ENCODE results near the gene ABCC9.

ABCC9 gene

DNA sequence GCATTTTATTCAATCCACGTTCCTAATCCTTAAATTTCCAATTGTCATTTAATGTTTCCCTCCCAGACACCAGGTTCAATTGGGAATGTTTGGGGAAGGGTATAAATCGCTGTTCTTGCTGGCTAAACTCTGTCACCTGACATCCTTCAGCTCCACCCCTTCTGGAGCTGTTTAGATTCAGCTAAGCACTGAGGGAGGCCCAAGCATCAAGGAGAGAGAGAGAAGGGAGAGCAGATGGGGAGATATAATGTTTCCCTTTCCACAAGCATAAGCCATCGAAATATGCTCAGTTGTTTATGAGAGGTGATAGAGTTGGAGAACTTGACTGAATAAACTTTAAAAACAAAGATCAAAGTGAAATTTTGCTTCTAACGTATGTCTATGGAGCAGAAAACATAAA is 1.8 kb downstream of the ABCC9 start:
- no peak overlapping the region for H2AFZ ChIP-seq (ENCODE audit: insufficient read depth, low read length, poor library complexity)
- H2AK5ac ChIP-seq (ENCODE audit: low read length): no peak overlapping the region
- no peak overlapping the region for H3K9ac ChIP-seq (ENCODE audit: low read length)
- no peaks in the 10 kb centered on the region for H3K9me3 ChIP-seq (ENCODE audit: insufficient read depth, low read depth, low read length)
- no peak overlapping the region for H2BK12ac ChIP-seq (ENCODE audit: low read length)
- H2BK5ac ChIP-seq (ENCODE audit: low read depth, low read length, poor library complexity): no peak overlapping the region
- no peak overlapping the region for H3K27ac ChIP-seq (ENCODE audit: low read depth, low read length)
- no peak overlapping the region for H3K18ac ChIP-seq (ENCODE audit: low read length)
- no peaks in the 10 kb centered on the region for H3K79me1 ChIP-seq (ENCODE audit: low read length)
- H3K27me3 ChIP-seq (ENCODE audit: insufficient read depth, low read length): peaks cover 13% of the 10 kb centered on the region
- no peak overlapping the region for H4K12ac ChIP-seq (ENCODE audit: low read depth, low read length)
- no peaks in the 10 kb centered on the region for H3K36me3 ChIP-seq (ENCODE audit: control insufficient read depth in 1 of 2, insufficient read depth in 2 of 2, low read length in 2 of 2)
- no CpG with 5 or more reads among the region's 4 CpGs for WGBS (ENCODE audit: extremely low coverage, insufficient coverage, insufficient read length)
- no peak overlapping the region for H4K91ac ChIP-seq (ENCODE audit: low read depth, low read length)
- H3K23ac ChIP-seq (ENCODE audit: low read length): no peak overlapping the region
- DNase-seq: no peak
- peaks cover 0 to 7% of the 10 kb centered on the region in 2 experiments for H3K4me1 ChIP-seq (ENCODE audit: control insufficient read depth in 1 of 2, insufficient read depth in 2 of 2, low read length in 2 of 2)
- H3K79me2 ChIP-seq (ENCODE audit: control insufficient read depth, insufficient read depth, low read length, poor library complexity): no peaks in the 10 kb centered on the region
- no peak overlapping the region for H4K8ac ChIP-seq (ENCODE audit: low read depth, low read length)
- no peak overlapping the region for H3K14ac ChIP-seq (ENCODE audit: low read length)
- H2BK120ac ChIP-seq (ENCODE audit: insufficient read depth, low read length, poor library complexity): no peak overlapping the region
- H3K4me2 ChIP-seq (ENCODE audit: low read length): no peak overlapping the region
- H3K4ac ChIP-seq (ENCODE audit: low read depth, low read length): no peak overlapping the region
- no peak overlapping the region for H3K4me3 ChIP-seq (ENCODE audit: low read depth, low read length)

DNA sequence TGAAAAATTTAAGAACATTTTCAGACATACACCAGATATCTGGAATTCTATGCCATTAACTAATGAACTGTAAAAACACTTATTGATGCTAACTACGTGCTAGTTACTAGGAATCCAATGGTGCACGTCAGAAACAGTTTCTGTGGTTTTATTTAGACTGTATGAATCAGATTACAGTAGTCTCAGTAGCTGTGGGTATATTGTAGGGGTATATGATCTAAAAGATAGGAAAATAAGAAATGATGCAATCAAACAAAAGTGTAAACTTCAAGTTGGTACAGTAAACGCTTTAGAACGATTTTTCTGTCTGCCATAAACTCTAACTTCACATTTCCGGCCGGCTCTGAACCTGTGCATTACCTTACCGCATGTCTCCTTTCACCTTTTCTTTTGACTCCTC is 2.3 kb downstream of the ABCC9 start:
- no peak overlapping the region for H2BK12ac ChIP-seq (ENCODE audit: low read length)
- no peak overlapping the region for H3K9ac ChIP-seq (ENCODE audit: low read length)
- no peak overlapping the region for H3K4me3 ChIP-seq (ENCODE audit: low read depth, low read length)
- H4K8ac ChIP-seq (ENCODE audit: low read depth, low read length): no peak overlapping the region
- no peak overlapping the region for H3K4me2 ChIP-seq (ENCODE audit: low read length)
- no peak overlapping the region for H2AFZ ChIP-seq (ENCODE audit: insufficient read depth, low read length, poor library complexity)
- no peaks in the 10 kb centered on the region for H3K36me3 ChIP-seq (ENCODE audit: control insufficient read depth in 1 of 2, insufficient read depth in 2 of 2, low read length in 2 of 2)
- H3K23ac ChIP-seq (ENCODE audit: low read length): no peak overlapping the region
- no peak overlapping the region for H3K14ac ChIP-seq (ENCODE audit: low read length)
- peaks cover 0 to 7% of the 10 kb centered on the region in 2 experiments for H3K4me1 ChIP-seq (ENCODE audit: control insufficient read depth in 1 of 2, insufficient read depth in 2 of 2, low read length in 2 of 2)
- DNase-seq: no peak
- H3K27ac ChIP-seq (ENCODE audit: low read depth, low read length): no peak overlapping the region
- no peaks in the 10 kb centered on the region for H3K79me2 ChIP-seq (ENCODE audit: control insufficient read depth, insufficient read depth, low read length, poor library complexity)
- H2BK120ac ChIP-seq (ENCODE audit: insufficient read depth, low read length, poor library complexity): no peak overlapping the region
- no peak overlapping the region for H3K4ac ChIP-seq (ENCODE audit: low read depth, low read length)
- WGBS (ENCODE audit: extremely low coverage, insufficient coverage, insufficient read length): no CpG with 5 or more reads among the region's 7 CpGs
- H3K18ac ChIP-seq (ENCODE audit: low read length): no peak overlapping the region
- no peak overlapping the region for H2BK5ac ChIP-seq (ENCODE audit: low read depth, low read length, poor library complexity)
- peaks cover 13% of the 10 kb centered on the region for H3K27me3 ChIP-seq (ENCODE audit: insufficient read depth, low read length)
- no peak overlapping the region for H2AK5ac ChIP-seq (ENCODE audit: low read length)
- no peaks in the 10 kb centered on the region for H3K79me1 ChIP-seq (ENCODE audit: low read length)
- no peaks in the 10 kb centered on the region for H3K9me3 ChIP-seq (ENCODE audit: insufficient read depth, low read depth, low read length)
- H4K91ac ChIP-seq (ENCODE audit: low read depth, low read length): no peak overlapping the region
- H4K12ac ChIP-seq (ENCODE audit: low read depth, low read length): no peak overlapping the region

DNA sequence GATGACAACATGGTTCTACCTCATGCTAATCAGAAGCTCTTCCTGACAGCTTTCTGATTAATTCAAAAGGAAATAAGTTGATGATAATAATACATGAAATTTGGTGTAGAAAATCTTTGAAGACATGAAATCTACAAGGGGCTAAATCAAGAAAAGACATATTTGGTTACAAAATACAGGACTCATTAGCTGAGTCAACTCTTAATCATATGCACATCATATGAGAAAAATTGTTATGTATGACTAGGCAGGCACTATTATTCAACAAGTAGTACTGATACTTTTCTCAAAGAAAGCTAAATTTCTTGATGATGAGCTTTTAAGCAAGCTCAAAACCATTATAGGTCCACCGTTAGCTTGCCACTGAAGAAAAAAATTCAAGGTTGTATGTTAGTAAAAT is 7.1 kb downstream of the ABCC9 start:
- Histone ChIP-seq H3K79me2 (ENCODE audit: control insufficient read depth, insufficient read depth, low read length, poor library complexity) (no peaks in the 10 kb centered on the region), H3K23ac (ENCODE audit: low read length) (no peak overlapping the region), H4K12ac (ENCODE audit: low read depth, low read length) (no peak overlapping the region), H3K4me3 (ENCODE audit: low read depth, low read length) (no peak overlapping the region), H4K8ac (ENCODE audit: low read depth, low read length) (no peak overlapping the region), H3K4me1 (ENCODE audit: control insufficient read depth in 1 of 2, insufficient read depth in 2 of 2, low read length in 2 of 2) (no peaks in the 10 kb centered on the region), H3K79me1 (ENCODE audit: low read length) (no peaks in the 10 kb centered on the region), H2BK5ac (ENCODE audit: low read depth, low read length, poor library complexity) (no peak overlapping the region), H2BK12ac (ENCODE audit: low read length) (no peak overlapping the region), H3K18ac (ENCODE audit: low read length) (no peak overlapping the region), H2AFZ (ENCODE audit: insufficient read depth, low read length, poor library complexity) (no peak overlapping the region), H3K27me3 (ENCODE audit: insufficient read depth, low read length) (no peaks in the 10 kb centered on the region), H3K4ac (ENCODE audit: low read depth, low read length) (no peak overlapping the region), H3K14ac (ENCODE audit: low read length) (no peak overlapping the region), H3K4me2 (ENCODE audit: low read length) (no peak overlapping the region), H2AK5ac (ENCODE audit: low read length) (no peak overlapping the region), H3K27ac (ENCODE audit: low read depth, low read length) (no peak overlapping the region), H3K9ac (ENCODE audit: low read length) (no peak overlapping the region), H2BK120ac (ENCODE audit: insufficient read depth, low read length, poor library complexity) (no peak overlapping the region), H3K9me3 (ENCODE audit: insufficient read depth, low read depth, low read length) (no peaks in the 10 kb centered on the region), H4K91ac (ENCODE audit: low read depth, low read length) (no peak overlapping the region), H3K36me3 (ENCODE audit: control insufficient read depth in 1 of 2, insufficient read depth in 2 of 2, low read length in 2 of 2) (no peaks in the 10 kb centered on the region)
- WGBS (ENCODE audit: extremely low coverage, insufficient coverage, insufficient read length): no CpG with 5 or more reads among the region's 1 CpG
- DNase-seq: no peak

GRCh38 chr12:21933656-21934055 is 7.6 kb downstream of the ABCC9 start:
- H3K18ac ChIP-seq (ENCODE audit: low read length): no peak overlapping the region
- H3K14ac ChIP-seq (ENCODE audit: low read length): no peak overlapping the region
- no peak overlapping the region for H2AFZ ChIP-seq (ENCODE audit: insufficient read depth, low read length, poor library complexity)
- no peaks in the 10 kb centered on the region for H3K79me2 ChIP-seq (ENCODE audit: control insufficient read depth, insufficient read depth, low read length, poor library complexity)
- no peaks in the 10 kb centered on the region for H3K27me3 ChIP-seq (ENCODE audit: insufficient read depth, low read length)
- H2AK5ac ChIP-seq (ENCODE audit: low read length): no peak overlapping the region
- no peak overlapping the region for H2BK120ac ChIP-seq (ENCODE audit: insufficient read depth, low read length, poor library complexity)
- no peaks in the 10 kb centered on the region for H3K36me3 ChIP-seq (ENCODE audit: control insufficient read depth in 1 of 2, insufficient read depth in 2 of 2, low read length in 2 of 2)
- no peak for DNase-seq
- H4K91ac ChIP-seq (ENCODE audit: low read depth, low read length): no peak overlapping the region
- no peak overlapping the region for H4K12ac ChIP-seq (ENCODE audit: low read depth, low read length)
- no peak overlapping the region for H3K4me3 ChIP-seq (ENCODE audit: low read depth, low read length)
- H2BK5ac ChIP-seq (ENCODE audit: low read depth, low read length, poor library complexity): no peak overlapping the region
- H3K4me2 ChIP-seq (ENCODE audit: low read length): no peak overlapping the region
- H3K9me3 ChIP-seq (ENCODE audit: insufficient read depth, low read depth, low read length): no peaks in the 10 kb centered on the region
- no peaks in the 10 kb centered on the region for H3K4me1 ChIP-seq (ENCODE audit: control insufficient read depth in 1 of 2, insufficient read depth in 2 of 2, low read length in 2 of 2)
- no CpG with 5 or more reads among the region's 4 CpGs for WGBS (ENCODE audit: extremely low coverage, insufficient coverage, insufficient read length)
- no peak overlapping the region for H4K8ac ChIP-seq (ENCODE audit: low read depth, low read length)
- H2BK12ac ChIP-seq (ENCODE audit: low read length): no peak overlapping the region
- no peak overlapping the region for H3K23ac ChIP-seq (ENCODE audit: low read length)
- no peak overlapping the region for H3K27ac ChIP-seq (ENCODE audit: low read depth, low read length)
- no peak overlapping the region for H3K4ac ChIP-seq (ENCODE audit: low read depth, low read length)
- no peaks in the 10 kb centered on the region for H3K79me1 ChIP-seq (ENCODE audit: low read length)
- H3K9ac ChIP-seq (ENCODE audit: low read length): no peak overlapping the region
